ENCODE data around the gene BANP.
"Not testable (repeated sequence)": the region's sequence is repeated elsewhere in the genome, so short reads cannot be mapped to it uniquely, and the experiment has no call there.

The BANP gene

DNA sequence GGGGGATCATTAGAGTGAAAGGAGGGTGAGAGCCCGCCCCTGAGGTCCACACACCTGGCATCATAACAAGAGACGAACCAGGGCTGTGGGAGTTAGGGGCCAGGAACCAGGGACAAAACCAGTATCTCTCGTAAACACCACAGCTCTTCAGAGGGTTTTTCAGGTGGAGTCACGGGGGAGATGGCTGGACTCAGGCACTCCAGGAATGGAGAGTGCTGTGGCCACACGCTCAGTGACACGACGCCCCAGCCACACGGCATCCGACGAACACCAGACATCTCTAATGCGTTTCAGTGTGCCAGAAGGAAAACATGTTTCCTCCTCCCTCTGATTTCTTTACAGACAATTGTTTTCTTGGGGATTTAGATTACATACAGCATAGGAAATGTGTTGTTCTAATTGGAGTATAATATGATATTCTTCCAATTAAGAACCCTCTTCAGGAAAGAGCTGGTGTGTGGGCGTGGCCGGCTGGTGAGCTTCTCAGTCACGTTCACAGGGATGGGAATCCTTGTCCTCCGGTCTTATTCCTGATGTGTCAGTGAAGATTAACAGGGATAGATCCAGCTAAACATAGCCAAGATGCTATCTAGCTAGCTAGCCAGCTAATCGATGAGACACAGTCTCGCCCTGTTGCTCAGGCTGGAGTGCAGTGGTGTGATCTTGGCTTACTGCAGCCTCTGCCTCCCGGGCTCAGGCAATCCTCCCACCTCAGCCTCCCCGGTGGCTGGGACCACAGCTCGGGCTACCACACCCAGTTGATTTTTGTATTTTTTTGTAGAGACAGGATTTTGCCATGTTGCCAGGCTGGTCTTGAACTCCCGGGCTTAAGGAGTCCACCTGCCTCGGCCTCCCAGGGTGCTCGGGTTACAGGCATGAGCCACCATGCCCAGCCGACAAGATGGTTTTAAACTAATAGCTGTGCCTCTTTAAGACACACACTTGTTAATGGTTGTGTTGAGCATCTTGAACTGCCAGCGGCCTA lies 98.6 kb downstream of the BANP start:
- no peak for DNase-seq (ENCODE audit: low read depth in 2 of 2)

DNA sequence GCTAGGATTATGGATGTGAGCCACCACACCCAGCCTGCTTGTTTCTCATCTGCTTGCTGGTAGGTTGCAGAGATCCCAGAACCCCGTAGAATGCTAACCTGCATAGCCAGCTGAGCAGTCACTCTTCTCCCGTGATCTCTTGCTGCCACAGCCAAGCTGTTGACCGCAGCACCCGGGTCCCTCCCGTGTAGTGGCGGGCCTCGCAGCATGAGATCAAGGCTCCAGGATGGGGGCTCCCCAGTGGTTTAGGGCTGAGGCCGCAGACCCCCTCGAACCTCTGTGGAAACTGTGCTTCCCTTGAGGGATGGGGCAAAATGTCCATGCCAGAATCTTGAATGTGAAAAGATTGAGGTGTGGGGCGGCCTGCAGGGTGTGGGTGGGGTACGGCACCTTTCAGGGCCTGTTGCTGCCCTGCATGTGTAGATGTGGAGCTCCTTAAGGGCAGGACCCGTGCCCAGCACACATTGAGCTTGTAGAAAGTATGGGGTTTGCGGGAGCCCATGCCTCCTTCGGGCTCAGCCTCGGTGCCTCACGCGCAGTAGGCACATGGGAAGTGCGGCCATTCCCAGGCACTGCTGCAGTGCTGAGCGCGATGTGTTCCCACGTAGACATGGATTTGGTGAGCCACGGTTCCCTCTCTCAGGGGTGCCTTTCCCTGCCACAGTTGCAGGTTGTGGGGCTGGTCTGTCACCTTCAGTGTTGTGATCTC lies 99.9 kb downstream of the BANP start:
- DNase-seq (ENCODE audit: low read depth in 2 of 2): no peak

DNA sequence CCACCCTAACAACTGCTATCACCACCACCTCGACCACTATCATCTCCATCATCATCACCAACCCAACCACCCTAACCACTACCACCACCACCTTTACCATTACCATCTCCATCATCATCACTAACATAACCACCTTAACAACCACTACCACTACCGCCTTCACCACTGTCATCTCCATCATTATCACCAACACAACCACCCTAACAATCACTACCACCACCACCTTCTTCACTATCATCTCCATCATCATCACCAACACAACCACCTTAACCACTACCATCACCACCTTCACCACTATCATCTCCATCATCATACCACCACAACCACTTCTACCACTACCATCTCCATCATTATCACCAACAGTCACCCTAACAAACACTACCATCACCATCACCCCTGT lies 101.4 kb downstream of the BANP start:
- DNase-seq (ENCODE audit: low read depth in 2 of 2): no peak

DNA sequence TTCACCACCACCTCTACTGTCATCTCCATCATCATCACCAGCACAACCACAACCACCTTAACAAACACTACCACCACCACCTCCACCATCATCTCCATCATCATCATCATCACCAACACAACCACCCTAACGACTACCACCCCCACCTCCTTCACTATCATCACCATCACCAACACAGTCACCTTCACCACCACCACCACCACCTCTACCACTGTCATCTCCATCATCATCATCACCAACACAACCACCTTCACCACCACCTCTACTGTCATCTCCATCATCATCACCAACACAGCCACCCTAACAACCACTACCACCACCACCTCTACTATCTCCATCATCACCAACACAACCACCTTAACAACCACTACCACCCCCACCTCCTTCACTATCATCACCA lies 102.2 kb downstream of the BANP start:
- not testable (repeated sequence) for DNase-seq (ENCODE audit: low read depth in 2 of 2)

DNA sequence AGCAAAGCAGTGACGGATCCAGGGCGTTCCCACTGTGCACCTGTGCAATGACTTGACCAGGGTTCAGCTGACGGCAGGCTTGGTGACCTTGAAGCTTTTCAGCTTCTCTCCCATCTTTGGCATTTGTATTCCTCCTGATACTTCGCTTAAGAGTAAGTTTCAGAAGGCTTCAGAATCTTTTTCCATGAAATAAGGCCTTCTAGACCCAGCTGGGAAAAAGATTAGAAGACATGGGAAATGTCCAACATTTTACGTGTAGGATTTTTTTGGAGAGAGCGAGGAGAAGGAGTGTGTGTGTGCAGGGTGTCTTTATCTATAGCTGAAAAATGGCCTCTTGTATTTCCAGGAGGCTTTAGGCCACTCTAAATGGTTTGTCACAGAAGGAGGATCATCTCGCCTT lies 104.1 kb downstream of the BANP start:
- DNase-seq (ENCODE audit: low read depth in 2 of 2): no peak

DNA sequence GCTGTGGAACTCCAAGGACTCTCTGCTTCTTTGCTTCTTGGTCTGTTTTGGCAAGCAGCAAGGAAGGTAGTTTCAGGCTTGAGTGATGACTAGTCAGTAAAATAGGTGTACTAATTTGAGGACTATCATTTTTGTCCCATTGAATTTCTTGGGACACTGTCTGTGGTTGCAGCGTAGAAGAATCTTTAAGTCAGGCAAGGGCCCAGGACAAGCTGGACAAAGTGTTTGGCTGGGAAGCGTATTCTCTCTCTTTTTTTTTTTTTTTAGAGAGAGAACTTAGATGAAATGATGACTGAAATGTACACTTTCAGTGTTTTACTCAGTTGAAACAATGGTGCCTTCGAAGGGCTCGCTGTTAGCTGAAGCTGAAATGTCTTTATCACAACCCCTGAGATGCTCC lies 105.0 kb downstream of the BANP start:
- no peak for DNase-seq (ENCODE audit: low read depth in 2 of 2)

DNA sequence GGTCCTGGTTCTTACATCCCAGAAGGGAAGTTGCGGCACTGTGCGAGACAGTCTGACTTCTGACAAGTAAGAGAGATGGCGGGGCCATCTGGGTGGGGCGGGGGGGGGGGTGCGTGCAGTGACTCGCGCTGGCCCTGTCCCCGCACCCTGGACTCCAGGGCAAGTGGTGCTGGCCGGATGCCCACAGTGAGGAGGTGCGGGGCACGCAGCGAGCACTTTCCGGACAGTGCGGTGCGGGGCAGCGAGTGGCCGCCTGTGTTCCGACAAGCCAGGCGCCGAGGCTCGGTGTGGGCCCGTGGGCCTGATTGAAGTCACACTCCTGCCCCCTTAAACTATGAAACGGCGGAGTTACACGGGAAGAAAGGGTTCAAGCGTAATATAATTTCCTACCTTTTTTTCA lies 106.4 kb downstream of the BANP start:
- DNase-seq (ENCODE audit: low read depth in 2 of 2): no peak

DNA sequence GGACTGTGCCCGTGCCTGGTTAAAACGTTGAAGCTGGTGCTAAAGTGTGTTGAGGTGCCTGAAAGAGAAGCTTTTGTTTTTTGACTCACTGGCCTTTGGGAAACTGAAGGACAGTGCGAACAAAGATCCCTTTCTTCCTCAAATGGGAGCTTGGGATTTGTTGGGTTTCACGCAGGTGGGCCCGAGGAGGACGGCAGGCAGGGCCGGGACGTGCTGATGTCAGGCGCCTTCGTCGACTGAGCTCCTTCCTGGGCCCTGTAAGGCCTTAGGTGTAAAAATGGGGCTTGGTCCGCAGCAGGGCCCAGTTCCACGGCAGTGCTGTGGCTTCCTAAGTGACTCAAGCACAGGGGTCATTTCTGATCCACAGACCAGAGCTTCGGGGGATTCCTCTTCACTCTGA lies 106.9 kb downstream of the BANP start:
- no peak for DNase-seq (ENCODE audit: low read depth in 2 of 2)

DNA sequence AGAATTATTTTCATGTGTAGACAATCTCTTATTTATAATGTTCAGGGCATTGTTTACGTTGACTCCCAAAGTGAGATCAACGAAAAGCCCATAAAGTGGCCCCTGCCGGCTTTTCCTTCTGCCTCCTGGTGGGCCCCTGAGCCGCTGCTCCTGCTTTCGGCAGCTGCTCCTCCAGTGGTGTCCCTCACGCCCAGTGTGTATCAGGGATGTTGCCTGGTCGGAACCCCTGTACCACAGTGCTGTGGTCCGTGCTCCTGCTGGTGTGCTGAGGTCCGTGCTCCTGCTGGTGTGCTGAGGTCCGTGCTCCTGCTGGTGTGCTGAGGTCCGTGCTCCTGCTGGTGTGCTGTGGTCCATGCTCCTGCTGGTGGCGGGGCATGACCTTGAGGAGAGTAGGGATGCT lies 107.6 kb downstream of the BANP start:
- no peak for DNase-seq (ENCODE audit: low read depth in 2 of 2)

DNA sequence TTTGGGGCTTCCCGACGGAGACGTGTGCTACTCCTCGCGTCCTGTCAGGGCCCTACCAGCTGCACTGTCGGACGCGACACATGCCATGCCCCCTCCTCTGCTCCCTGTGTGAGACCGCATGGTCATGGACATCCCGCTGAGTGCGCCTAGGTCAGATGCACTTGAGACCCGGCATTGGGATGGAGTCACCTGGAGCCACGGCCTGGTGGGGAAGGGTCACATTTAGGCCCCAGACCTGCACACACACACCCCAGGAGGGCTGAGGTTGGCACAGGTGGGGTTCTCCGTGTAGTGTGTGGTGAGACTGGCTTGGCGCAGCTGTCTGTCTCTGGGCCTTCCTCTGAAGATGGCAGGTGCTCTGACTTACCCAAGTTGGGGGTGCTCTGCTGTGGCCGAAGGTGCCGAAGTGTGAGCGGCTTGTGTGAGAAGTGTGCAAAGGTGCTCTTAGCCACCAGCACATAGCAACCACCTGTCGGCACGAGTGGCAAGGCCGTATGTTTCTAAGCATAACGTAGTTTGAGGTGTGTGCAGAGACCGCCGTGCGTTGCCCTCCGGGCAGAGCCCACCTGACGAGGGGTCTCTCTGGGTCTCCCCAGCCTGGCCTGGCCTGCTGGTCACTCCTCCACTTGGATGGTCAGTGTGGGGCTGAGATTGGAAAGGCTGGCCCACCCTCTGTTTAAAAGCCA lies 108.6 kb downstream of the BANP start:
- no peak for DNase-seq (ENCODE audit: low read depth in 2 of 2)

DNA sequence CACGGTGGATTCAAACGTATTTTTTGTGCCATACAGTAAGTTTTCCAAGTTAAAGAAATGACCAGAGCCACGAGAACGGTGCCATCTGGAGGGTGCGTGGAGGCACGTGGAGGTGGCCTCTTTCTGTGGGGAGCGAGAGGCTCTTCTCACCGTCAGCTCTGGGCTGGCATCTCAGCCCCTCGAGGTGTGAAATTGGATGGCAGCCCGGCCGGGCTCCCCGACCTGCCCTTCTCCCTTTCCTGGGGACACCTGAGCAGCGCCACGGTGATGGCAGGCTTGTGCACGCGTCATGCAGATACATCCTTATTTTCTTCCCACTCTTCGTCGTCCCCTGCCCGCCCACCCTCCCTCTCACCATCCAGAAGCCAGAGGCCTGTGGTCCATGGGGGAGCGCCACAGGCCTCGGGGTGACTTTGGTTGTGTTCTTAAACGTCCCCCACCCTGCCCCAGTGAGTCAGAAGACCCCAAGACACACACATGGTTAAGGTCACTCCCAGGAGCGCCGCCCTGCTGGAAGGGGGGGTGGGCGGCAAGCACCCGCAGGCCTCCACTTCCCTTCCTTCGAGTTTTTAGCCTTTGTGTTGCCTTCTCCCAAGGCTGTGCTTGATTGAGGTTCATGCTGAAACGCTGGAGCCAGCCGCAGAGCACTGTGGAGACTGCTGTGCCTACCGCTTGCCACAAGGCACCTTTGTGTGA lies 109.4 kb downstream of the BANP start:
- no peak for DNase-seq (ENCODE audit: low read depth in 2 of 2)

DNA sequence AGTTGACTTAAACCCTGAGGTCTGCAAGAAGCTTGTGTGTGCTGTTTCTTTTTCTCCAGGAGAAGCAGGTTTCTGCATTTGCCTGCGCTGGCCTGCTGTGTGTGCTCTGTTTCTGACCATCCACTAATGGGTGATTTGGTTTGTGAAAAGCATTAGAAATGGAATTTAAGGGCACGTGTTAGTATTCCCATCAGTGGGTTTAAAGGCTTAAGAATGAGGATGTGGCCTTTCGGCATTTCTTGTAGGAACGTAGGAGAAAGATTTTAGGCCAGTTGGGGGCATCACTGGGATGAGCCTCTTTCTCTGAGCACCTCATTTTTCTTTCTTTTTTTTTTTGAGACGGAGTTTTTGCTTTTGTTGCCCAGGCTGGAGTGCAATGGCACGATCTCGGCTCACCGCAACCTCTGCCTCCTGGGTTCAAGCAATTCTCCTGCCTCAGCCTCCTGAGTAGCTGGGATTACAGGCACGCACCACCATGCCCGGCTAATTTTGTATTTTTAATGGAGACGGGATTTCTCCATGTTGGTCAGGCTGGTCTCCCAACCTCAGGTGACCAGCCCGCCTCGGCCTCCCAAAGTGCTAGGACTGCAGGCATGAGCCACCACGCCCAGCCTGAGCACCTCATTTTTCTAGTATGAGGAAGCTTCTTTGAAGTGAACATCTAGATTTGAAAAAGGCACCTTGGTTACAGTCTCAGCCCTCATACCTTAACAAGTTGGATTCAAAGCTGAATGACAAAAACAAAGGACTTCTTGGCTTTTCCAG lies 110.3 kb downstream of the BANP start:
- DNase-seq (ENCODE audit: low read depth in 2 of 2): no peak

DNA sequence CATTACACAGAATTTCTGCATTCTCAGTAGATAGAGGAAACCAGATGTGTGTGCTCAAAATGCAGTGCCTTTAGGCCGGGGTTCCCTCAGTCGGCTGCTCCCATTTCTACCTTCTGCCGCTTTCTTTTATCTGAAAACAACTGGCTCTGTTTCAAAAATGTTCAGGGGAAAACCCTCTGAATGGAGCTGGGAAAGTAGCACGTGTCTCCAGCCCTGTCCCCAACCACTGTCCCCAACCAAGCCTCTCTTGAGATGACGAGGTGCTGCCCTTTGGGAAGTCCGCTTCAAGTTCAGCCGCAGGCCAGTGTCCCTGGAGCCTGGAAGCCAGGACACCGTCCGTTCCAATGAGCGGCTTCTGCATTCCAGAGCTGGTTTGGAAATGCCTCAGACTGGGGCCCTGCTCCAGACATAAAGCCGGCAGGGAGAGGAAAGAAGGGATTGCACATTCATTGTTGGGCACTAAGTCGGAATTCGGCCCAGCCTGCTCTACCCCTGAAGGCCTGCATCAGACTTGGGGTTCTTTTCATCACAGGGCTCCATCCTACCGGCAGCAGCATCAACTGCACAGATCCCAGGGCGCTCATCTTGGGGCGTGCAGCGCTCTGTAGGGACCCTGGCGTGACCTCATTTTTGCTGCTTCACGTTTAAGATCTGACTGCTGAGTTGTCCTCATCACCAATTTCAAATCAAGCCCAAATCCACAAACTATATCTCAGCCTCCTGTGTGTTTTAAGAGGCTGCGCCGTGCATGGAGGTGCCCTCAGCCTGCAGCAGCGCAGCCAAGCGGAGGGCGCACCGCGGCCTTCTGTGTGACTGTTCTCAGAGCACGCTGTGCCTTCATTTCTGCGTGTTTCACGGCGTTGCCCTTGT lies 111.3 kb downstream of the BANP start:
- DNase-seq (ENCODE audit: low read depth in 2 of 2): no peak

DNA sequence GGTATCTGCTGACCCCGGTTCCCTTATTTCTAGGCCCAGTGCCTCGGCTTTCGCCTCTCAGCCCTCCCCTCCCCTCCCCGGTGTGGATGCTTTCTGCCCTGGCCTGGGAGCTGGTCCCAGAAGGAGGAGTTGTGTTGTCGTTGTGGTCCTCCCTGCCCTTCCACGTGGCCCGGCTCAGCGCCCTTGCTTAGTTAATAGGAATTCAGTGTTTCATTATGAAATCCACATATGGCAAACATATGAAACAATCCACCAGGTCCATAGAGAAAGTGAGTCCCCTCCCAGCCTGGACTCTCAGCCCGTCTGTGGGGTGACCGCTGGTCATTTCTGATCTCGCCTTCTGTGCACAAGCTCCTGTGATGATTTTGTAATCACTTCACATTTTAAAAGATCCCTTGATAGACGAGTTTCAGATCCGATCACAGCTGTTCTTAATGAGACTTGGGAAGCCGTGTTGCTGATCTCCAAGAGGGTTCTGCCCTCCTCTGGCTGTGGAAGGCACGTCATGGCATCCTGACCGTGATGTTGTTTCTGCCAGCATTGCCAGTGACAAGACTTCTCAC lies 112.1 kb downstream of the BANP start:
- no peak for DNase-seq (ENCODE audit: low read depth in 2 of 2)

DNA sequence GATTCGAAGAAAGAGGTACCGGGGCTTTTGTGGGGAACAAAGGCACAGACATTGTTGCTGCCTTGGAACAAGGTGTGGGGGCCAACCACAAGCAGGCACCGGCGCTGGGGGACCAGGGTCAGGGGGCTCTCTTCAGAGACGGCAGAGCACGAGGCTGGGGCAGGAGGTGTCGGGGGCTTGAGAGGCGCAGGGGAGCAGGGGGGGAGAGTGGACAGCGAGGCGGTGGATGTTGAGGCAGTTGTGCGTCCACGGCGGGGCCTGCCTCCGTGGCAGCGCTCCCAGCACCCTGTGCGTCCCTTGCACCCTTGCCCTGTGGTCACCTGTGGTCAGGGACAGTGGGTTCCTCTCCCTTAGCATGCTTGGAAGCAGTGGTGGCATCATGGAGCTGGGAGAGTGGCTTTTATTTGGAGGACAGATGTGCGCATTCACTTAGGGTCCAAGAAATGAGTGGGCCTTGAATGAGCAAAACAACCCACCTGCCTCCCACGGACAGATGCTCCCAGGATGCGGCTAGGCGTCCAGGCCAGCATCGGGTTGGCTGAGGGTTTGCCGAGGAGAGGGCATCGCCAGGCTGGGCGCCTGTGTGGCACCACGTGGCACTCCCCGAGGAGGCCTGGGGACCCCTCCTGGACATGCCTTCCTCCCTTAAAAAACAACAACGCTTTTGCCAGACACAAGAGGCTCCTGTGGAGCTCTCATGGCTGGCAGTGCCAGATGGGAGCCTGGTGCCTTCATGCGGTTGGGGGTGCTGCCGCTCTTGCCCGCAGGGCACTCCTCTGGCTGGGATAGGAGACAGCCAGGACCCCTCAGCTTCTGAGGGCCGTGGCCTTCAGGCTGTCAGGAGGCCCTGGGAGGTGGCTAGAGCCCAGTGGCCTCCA lies 113.0 kb downstream of the BANP start:
- DNase-seq (ENCODE audit: low read depth in 2 of 2): no peak

DNA sequence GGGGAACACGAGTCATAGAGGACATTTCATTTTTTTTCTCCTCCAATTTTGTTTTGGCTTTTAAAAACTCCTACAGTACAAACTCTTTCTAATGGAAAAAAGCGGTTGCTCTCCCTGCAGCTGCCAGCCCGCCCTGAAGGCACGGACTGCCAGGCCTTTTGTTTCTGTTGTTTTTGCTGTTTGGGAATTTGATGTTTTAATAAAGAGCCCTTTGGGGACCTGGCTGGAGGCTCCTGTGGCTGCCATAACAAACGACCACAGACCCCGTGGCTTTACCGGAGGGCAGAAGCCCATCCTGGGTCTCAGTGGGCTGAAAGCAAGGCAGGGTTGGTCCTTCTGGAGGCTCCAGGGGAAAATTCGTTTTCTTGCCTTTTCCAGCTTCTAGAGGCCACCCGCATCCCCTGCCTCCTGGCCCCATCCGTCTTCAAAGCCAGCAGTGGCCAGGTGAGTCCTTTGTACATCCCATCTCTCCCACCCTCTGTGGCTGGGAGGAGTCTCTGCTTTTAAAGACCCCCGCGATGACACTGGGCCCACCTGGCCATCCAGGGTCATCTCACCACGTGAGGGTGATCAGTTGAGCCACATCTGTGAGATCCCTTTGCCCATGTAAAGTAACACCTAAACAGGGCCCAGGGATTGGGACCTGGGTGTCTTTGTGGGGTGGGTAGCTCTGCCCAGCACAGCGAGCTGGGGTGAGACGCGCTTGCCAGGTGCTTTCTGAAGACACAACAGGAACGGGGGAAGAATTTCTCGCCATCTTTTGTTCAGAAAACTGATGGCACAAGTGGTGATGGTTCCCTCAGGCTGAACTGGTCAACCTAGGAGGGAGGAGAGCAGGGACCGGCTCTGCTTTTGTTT lies 113.9 kb downstream of the BANP start:
- no peak for DNase-seq (ENCODE audit: low read depth in 2 of 2)

DNA sequence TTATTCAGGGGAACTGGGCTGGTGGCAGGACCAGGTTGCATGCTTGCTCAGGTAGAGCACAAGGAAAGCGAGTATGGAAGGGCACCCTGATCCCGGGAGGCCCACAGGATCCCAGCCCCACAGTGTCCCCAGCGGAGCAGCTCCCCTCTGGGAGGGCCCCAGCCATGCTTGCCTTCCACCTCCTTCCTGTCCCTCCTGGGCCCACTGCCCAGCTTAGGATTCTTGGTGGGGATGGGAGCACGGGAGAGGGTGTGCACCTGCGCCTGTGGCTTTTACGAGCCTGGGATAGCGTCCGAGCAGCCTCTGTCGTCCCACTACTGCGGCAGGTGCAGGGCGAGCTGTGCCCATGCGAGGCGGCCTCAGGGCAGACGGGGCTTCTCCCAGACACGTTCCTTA lies 114.5 kb downstream of the BANP start:
- DNase-seq (ENCODE audit: low read depth in 2 of 2): no peak

DNA sequence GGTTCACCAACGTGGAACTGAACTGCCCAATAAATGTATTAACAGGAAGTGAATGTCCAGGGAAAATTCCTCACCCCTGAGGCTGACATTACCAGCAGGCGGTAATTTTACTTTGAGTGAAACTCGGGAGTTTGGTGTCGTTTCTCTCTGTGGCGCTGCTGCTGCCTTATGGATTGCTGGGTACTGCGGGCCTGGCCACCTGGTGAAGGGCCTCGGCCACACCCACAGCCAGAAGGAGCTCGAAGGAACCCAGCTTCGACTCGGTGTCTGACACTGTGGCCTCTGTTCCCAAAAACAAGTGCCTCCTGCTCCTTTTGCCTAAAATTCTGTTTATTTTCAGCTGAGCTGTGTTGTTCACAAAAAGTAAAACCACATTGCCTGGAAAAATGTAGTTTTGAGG lies 115.0 kb downstream of the BANP start:
- DNase-seq (ENCODE audit: low read depth in 2 of 2): no peak

Measured in stimulated activated CD4-positive, alpha-beta T cell treated with anti-CD3 and anti-CD28 coated beads, Interleukin-12 subunit alpha, Interleukin-12 subunit beta, amount 100 ng/mL, for 24 hours (primary cell).